Activated B cell treated with CpG ODN at 0.5 μM for 24 hours (primary cell): ENCODE measurements around the gene GNB4. TPM values are rescaled to one million over a fixed set of nuclear protein-coding genes. Genes with fewer than 3 reads are reported as not detected.

Experiments used
- ATAC-seq: fragments of 200-7000 bp; cut with Tn5 transposase; one replicate; pipeline ENCODE4 v1.10.0; 2021; ENCODE audit warnings: low read depth, mild to moderate bottlenecking, moderate library complexity
- CTCF ChIA-PET: fragments of 350-600 bp; sonication (Branson Sonifier 250); formaldehyde crosslinking; loops from one replicate; lab custom pipeline; 2021; ENCODE audit warnings: antibody characterized with exemption; lab: Charles Lee
- POLR2A ChIA-PET: fragments of 350-600 bp; sonication (Branson Sonifier 250); formaldehyde crosslinking; loops from one replicate; lab custom pipeline; 2021; ENCODE audit warnings: antibody characterized with exemption; lab: Charles Lee
- DNase-seq: peaks from one replicate; pipeline ENCODE4 v3.0.0; 2022
- H3K27ac Mint-ChIP-seq: one replicate; pipeline ENCODE4 v1.8.0; 2020; ENCODE audit warnings: mixed read lengths
- H3K27me3 Mint-ChIP-seq: one replicate; pipeline ENCODE4 v1.8.0; 2021; ENCODE audit warnings: mixed read lengths
- H3K36me3 Mint-ChIP-seq: one replicate; pipeline ENCODE4 v1.8.0; 2021; ENCODE audit warnings: low read depth, mixed read lengths
- H3K4me1 Mint-ChIP-seq: one replicate; pipeline ENCODE4 v1.8.0; 2021; ENCODE audit warnings: mixed read lengths
- H3K4me3 Mint-ChIP-seq: one replicate; pipeline ENCODE4 v1.8.0; 2020; ENCODE audit warnings: mild to moderate bottlenecking, mixed read lengths
- H3K9me3 Mint-ChIP-seq: one replicate; pipeline ENCODE4 v1.8.0; 2020; ENCODE audit warnings: mixed read lengths
- intact Hi-C: fragments of 100-400 bp; cut with micrococcal nuclease; formaldehyde crosslinking; loops from one replicate; pipeline ENCODE4 v1.15.1; 2024
- total RNA-seq: library from RNA; stranded (reverse); gene quantifications from 2 replicates; pipeline ENCODE4 v1.2.3, GENCODE V29; 2022
- TF ChIP-seq, protein P1 (sequence below): fragments of 200-600 bp; IDR thresholded peaks from one replicate; pipeline ENCODE4 v1.8.0; 2022; ENCODE audit warnings: antibody characterized with exemption, mild to moderate bottlenecking

Gene GNB4
- total RNA-seq, 1 donor from 2014 or later, result 22.7 TPM

DNA sequence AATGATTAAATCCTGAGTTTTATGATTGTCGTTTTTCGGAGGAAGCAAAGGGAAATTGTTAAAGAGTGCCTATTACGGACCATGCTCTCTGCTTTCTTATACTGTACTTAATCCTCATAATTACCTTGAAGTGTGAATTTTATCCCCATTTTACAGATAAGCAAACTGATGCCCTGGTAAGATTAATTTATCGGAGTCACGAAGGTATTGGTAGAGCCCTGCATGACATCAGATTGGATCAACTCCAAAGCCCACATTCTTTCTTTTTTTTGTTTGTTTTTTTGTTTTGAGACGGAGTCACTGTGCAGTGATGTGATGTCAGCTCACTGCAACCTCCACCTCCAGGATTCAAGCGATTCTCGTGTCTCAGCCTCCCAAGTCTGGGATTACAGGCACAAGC is 1.6 kb upstream of the GNB4 start:
- ATAC-seq (no peak), DNase-seq (no peak)
- Mint-ChIP-seq H3K36me3 (peaks cover 7% of the 10 kb centered on the region), H3K27me3 (no peaks in the 10 kb centered on the region), H3K27ac (no peak overlapping the region), H3K4me3 (no peak overlapping the region), H3K4me1 (peaks cover 29% of the 10 kb centered on the region), H3K9me3 (no peaks in the 10 kb centered on the region)
- TF ChIP-seq, protein P1, sequence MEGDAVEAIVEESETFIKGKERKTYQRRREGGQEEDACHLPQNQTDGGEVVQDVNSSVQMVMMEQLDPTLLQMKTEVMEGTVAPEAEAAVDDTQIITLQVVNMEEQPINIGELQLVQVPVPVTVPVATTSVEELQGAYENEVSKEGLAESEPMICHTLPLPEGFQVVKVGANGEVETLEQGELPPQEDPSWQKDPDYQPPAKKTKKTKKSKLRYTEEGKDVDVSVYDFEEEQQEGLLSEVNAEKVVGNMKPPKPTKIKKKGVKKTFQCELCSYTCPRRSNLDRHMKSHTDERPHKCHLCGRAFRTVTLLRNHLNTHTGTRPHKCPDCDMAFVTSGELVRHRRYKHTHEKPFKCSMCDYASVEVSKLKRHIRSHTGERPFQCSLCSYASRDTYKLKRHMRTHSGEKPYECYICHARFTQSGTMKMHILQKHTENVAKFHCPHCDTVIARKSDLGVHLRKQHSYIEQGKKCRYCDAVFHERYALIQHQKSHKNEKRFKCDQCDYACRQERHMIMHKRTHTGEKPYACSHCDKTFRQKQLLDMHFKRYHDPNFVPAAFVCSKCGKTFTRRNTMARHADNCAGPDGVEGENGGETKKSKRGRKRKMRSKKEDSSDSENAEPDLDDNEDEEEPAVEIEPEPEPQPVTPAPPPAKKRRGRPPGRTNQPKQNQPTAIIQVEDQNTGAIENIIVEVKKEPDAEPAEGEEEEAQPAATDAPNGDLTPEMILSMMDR, result no peak
- ChIA-PET CTCF (no interaction called here), POLR2A (interaction anchor here (0.6 to 1.0 kb wide), 2 partner anchors 21 to 112 kb away, joined by 3 to 4 read pairs; no protein-coding TSS in a partner anchor)
- intact Hi-C loops, result loop anchor here (5.0 kb wide), 3 partner anchors 106 to 199 kb away; partner anchors contain the start of genes MFN1 and USP13

DNA sequence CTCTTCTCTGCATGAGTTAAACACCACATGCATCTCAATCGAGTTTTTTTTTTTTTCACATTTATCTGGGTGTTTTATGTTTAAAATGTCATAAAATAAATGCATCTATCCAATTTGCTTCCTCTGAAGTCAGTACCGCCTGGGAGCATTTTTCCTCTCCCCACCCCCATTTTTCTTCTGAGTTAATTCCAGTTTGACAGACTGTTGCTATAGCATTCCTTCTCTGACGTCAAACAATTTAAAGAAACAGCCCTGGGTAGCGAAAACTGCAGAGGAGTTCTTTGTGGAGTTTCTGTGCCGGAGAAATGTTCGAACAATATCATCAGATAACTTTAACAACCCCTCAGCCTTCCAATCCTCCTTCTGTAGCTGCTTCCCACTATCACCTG is 900 bp upstream of the GNB4 start:
- TF ChIP-seq, protein P1, result no peak
- peaks cover 12% of the 10 kb centered on the region for H3K36me3 Mint-ChIP-seq
- H3K27me3 Mint-ChIP-seq, result no peaks in the 10 kb centered on the region
- no peak for DNase-seq
- H3K4me1 Mint-ChIP-seq, result peaks cover 29% of the 10 kb centered on the region
- peak overlapping the region; percentile 92 for H3K4me3 Mint-ChIP-seq
- intact Hi-C loops, result loop anchor here (5.0 kb wide), 3 partner anchors 105 to 200 kb away; partner anchors contain the start of genes MFN1 and USP13
- peak overlapping the region; percentile 93 for H3K27ac Mint-ChIP-seq
- no peak for ATAC-seq
- POLR2A ChIA-PET, result interaction anchor here (1.5 to 2.3 kb wide), 3 partner anchors 13 to 110 kb away, joined by 6 to 10 read pairs (median 8); partner anchors contain the start of gene ACTL6A
- no peaks in the 10 kb centered on the region for H3K9me3 Mint-ChIP-seq
- CTCF ChIA-PET, result no interaction called here

DNA sequence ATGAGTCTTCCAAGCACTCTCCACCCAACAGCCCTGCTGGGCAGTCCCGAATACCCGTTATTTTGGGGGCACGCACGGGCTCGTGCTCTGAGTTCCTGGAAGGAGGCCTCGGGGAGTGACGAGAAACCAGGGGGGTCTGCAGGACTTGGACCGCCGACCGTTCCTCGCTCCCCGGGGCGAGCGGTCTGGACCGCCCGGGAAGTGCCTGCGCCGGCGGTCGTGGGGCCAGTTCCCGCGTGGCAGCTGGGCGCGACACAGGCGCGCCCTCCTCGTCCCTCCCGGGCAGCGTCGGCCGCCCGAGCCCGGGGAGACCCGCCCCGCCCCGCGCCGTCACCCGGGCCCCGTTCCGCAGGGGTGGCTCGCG is 387 bp downstream of the GNB4 start:
- CTCF ChIA-PET, result no interaction called here
- peaks cover 18% of the 10 kb centered on the region for H3K36me3 Mint-ChIP-seq
- peak overlapping the region; percentile 90 for H3K4me3 Mint-ChIP-seq
- POLR2A ChIA-PET, result interaction anchor here (0.6 to 2.3 kb wide), 7 partner anchors 11 to 1151 kb away, joined by 3 to 10 read pairs (median 4); partner anchors contain the start of genes ACTL6A, PIK3CA and TTC14
- no peaks in the 10 kb centered on the region for H3K9me3 Mint-ChIP-seq
- DNase-seq (no peak), ATAC-seq (peak; percentile 65)
- H3K27ac Mint-ChIP-seq, result peak overlapping the region; percentile 86
- peaks cover 37% of the 10 kb centered on the region for H3K4me1 Mint-ChIP-seq
- no peaks in the 10 kb centered on the region for H3K27me3 Mint-ChIP-seq
- intact Hi-C loops, result loop anchor here (1.0 to 5.0 kb wide), 8 partner anchors 13 to 304 kb away; partner anchors contain the start of genes ACTL6A, MFN1, USP13 and ZNF639
- TF ChIP-seq, protein P1, result no peak

DNA sequence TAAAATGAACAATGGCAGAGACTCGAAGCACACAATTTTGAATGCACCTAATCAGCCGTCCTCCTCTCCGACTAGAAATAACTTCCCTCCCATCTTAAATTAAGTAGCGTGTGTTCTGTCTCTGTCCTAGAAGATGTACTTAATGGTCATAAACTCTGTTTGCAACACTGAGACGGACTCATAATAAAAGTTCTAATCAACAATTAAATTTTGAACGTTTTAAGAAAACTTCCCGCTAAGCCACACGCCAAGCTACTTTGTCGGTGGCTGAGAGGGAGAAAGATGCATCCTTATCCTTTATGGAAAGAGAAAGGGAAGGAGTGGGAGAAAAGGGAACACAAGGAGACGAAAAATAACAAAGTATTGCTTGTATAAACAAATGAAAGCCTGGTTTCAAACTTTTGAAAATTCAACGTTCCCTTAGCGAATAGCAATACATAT is 989 bp downstream of the GNB4 start:
- CTCF ChIA-PET, result no interaction called here
- Mint-ChIP-seq H3K4me1 (peaks cover 37% of the 10 kb centered on the region), H3K4me3 (peak overlapping the region; percentile 90), H3K36me3 (peaks cover 18% of the 10 kb centered on the region), H3K27ac (peak overlapping the region; percentile 86), H3K27me3 (no peaks in the 10 kb centered on the region), H3K9me3 (no peaks in the 10 kb centered on the region)
- DNase-seq (no peak), ATAC-seq (no peak)
- TF ChIP-seq, protein P1, result no peak
- intact Hi-C loops, result loop anchor here (2.0 to 5.0 kb wide), 6 partner anchors 17 to 303 kb away; partner anchors contain the start of genes ACTL6A, MFN1 and USP13
- POLR2A ChIA-PET, result interaction anchor here (1.0 to 2.3 kb wide), 5 partner anchors 11 to 301 kb away, joined by 3 to 8 read pairs (median 4); partner anchors contain the start of genes ACTL6A and PIK3CA

DNA sequence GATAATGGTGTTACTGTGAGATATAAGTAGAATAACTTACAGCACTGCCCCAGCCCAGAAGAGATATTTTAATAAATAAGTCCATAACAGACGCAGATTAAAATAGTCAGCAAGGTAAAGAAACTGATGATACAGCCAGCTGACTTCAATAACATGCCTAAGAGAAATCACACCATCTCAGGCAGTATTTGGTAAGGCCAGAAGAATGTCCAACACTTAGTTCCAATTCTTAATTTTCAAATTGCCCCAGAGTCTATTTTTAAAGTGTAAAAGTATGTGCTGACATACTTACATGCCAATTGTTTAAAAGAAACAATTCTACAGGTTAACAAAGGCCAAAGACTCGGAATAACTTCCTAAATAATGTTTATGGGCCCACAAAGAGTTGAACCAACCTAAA is 1.6 kb downstream of the GNB4 start:
- H3K27me3 Mint-ChIP-seq, result no peaks in the 10 kb centered on the region
- no peak for ATAC-seq
- intact Hi-C loops, result loop anchor here (2.0 to 5.0 kb wide), 6 partner anchors 17 to 303 kb away; partner anchors contain the start of genes ACTL6A, MFN1 and USP13
- no peaks in the 10 kb centered on the region for H3K9me3 Mint-ChIP-seq
- TF ChIP-seq, protein P1, result no peak
- H3K4me3 Mint-ChIP-seq, result peak overlapping the region; percentile 90
- peak overlapping the region; percentile 86 for H3K27ac Mint-ChIP-seq
- POLR2A ChIA-PET, result interaction anchor here (1.0 to 1.4 kb wide), 3 partner anchors 14 to 301 kb away, joined by 3 to 5 read pairs (median 4); partner anchors contain the start of genes ACTL6A and PIK3CA
- CTCF ChIA-PET, result no interaction called here
- peaks cover 38% of the 10 kb centered on the region for H3K4me1 Mint-ChIP-seq
- DNase-seq, result no peak
- H3K36me3 Mint-ChIP-seq, result peaks cover 18% of the 10 kb centered on the region
